Erythroblast (primary cell): ENCODE results near the gene CEP192.

Experiments
- DNase-seq, 2 experiments: peaks; one replicate each; lab custom pipeline; 2025; lab: John Stamatoyannopoulos, UW
- GATA1 ChIP-seq: IDR thresholded peaks from 2 replicates; pipeline ENCODE4 v1.6.1; 2011; ENCODE audit warnings: low read depth, mild to moderate bottlenecking, control low read depth, low read length, moderate library complexity
- POLR2A ChIP-seq: IDR thresholded peaks from 2 replicates; pipeline ENCODE4 v1.6.1; 2011; ENCODE audit warnings: mild to moderate bottlenecking, low read length

The CEP192 gene

DNA sequence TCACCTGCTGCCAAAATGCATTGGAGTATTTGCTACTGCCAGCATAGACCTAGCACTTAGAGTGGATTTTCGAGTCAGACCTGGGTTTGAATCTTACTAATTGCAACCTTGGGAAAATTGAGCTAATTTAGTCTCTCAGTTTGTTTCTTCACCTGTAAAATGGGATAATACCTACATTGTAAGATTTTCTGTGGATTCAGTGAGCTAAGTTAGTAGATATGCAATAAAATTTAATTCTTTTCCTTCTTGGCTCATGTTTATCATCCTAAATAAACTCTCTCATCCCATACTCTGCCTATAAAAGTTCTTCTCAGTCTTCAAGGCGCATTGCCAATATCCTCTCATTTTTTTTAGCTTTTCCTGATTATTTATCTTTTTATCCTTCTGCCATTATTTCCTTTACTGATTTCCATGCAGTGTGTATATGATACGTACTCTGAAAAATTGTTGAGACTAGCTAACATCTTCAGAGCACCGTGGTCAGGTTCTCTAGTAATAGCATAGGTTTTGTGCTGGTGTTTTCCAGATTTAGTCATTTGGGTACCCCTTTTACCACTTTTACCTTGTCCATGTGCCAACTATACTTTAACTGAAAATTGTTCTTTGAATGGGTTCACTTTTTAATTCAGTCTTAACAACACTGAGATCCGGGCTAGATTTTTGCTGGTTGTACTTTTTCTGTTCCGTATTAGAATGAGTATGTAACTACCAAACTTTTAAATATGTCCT is 7.3 kb downstream of the CEP192 start:
- TF ChIP-seq GATA1 = no peak
- no peak for TF ChIP-seq POLR2A

DNA sequence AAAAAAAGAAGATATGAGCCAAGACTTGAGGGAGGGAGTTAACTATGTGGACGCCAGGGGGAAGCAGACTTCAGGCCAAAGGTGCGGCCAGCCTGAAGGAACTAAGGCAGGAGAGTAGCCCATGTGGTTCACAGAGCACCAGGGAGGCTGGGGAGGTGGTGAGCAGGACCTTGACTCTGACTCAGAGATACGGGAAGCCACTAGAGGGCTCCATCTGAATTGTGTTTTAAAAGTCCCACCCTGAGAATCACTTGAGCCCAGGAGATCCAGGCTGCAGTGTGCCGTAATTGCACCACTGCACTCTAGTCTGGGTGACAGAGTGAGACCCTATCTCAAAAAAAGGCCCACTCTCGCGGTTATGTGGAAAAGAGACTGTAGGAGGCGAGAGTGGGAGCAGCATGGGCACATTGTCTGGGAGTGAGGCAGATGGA is 12.3 kb downstream of the CEP192 start:
- TF ChIP-seq GATA1 (no peak), POLR2A (no peak)
- peak; percentile 84 to 86 for DNase-seq

More for the DNA sequence above, 7.3 kb downstream of the CEP192 start:
- no peak for DNase-seq

DNA sequence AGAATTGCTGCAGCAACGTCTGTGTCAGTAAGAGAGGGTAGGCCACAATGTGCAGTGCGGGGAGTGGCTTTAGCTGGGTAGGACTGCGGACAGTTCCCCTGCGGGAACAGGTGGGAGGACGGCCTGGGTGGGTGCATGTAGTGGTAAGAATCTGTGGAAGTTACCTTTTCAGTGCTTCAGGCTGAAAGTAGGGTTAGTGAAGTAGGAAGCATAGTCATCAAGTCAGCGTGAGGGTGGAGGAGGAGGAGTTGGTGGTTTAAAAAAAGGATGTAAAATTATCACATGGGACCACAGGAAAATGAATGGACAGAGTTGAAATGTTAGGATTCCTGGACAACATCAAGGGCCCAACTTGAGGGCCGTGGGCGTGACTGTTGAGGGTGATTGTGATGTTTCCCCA is 13.2 kb downstream of the CEP192 start:
- no peak for TF ChIP-seq POLR2A
- TF ChIP-seq GATA1 = no peak
- DNase-seq = no peak

DNA sequence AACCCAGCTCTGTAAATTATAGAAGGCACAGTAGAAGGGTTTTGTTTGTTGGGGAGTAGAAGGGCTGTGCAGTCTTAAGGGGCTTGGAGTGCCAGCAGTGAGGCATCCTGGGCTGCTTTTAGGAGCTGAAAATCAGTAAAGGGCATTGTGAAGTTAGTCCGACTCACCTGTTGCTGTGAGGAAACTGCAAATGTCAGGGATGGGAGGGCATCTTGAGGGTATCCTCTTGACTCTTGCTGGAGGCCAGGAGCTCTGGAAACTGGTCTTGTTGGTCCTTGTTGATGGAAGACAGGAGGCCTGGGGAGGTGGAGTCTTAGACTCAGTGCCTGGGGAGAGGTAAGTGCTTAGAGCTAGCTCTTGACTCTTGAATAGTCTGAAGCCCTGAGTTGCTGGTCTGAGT is 14.1 kb downstream of the CEP192 start:
- TF ChIP-seq POLR2A (no peak), GATA1 (no peak)
- DNase-seq = no peak

DNA sequence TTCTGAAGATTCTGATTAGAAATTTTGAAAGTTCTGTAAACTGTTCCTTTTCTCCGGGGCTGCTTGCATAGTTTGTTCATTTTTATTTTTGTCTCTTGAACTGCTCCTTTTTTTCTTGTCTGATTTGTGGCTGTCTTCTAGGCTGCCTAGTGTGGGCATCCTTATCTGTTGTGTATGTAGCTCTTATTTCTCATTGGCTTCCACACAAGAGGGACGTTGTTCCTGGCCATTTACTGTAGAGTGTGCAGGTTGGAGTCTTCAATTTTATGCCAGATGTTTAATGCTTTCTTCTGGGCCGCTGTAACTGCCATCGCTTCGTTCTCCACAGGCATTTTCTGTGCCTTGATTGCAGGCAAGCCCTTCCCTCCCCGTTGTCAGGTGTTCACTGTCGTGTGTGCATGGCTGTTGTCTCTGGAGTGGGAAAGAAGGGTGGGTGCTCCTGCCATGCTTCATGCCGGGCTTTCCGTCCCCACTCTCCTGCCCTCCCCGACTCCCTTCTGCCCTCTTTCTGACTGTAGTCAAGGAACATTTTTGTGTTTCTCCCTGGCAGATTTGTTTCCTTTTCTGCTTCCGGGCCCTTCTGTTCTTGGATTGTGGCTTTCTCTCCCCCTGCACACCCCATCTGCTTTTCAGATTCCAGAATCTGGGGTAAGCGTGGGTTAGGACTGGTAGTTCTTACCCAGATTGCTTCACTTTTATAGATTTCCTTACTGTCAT is 15.5 kb downstream of the CEP192 start:
- TF ChIP-seq GATA1 (no peak), POLR2A (no peak)
- DNase-seq = no peak

DNA sequence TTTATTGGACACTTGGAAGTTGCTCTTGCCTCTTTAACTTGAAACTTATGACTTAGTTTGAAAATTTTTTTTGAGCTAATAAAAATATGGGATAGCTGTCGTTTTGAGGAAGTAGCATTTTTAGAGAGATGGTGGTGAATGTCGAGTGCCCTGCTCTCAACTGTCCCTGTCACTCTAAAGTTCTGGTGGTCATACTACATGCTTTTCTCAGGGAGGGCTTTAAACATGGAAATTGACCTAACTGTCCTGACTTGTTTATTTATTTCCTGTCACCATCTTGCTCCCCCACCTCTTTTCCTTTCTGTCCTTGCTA is 16.0 kb downstream of the CEP192 start:
- TF ChIP-seq GATA1 (no peak), POLR2A (no peak)
- DNase-seq = no peak

DNA sequence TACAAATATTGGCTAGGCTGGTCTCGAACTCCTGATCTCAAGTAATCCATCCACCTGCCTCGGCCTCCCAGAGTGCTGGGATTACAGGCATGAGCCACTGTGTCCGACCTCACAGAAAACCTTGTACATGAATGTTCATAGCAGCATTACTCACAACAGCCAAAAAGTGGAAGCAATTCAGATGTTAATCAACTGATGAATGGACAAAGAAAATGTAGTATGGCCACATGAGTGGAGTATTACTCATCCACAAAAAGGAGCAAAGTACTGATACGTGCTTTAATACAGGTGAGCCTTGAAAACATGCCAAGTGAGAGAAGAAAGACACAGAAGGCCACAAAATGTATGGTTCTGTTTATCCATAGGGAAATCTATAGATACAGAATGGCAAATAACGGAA is 20.6 kb downstream of the CEP192 start:
- no peak for DNase-seq
- no peak for TF ChIP-seq POLR2A
- TF ChIP-seq GATA1 = no peak

DNA sequence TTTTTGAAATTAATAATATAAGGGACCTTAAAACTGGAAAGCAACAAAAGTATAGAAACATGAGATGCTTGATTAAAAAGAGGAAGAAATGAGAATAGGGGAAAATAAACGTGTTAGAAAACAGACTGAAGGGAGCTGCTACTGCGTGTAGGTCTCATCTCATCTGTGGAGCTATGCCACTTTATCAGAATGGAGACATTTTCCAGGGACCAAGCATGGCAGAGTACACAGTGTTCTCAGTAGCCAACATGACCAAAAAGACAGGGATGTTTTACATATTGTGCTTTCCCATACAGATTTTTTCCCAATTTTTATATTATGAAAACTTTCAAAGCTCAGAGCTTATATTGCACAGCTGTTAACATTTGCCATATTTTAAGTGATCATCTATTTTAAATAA is 23.1 kb downstream of the CEP192 start:
- no peak for DNase-seq
- TF ChIP-seq GATA1 (no peak), POLR2A (no peak)

DNA sequence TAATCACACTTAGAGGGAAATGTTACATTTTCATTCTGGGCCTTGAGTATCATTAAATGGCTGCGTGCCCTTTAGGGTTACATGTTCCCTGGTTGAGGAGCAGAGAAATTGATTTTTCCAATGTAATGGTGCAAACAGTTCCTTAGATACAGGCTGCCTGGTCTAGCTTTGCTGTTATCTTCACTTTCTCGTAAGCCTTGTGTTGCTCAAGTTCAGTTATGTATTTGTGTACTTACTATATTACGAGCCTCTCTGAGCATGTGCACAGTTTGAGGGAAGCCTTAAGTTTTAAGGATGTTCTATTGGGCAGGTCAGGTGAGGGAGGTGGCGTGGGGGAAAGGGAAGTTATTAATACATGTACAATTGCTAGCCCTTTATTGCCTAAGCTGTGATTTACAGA is 23.7 kb downstream of the CEP192 start:
- TF ChIP-seq POLR2A (no peak), GATA1 (no peak)
- DNase-seq = no peak

DNA sequence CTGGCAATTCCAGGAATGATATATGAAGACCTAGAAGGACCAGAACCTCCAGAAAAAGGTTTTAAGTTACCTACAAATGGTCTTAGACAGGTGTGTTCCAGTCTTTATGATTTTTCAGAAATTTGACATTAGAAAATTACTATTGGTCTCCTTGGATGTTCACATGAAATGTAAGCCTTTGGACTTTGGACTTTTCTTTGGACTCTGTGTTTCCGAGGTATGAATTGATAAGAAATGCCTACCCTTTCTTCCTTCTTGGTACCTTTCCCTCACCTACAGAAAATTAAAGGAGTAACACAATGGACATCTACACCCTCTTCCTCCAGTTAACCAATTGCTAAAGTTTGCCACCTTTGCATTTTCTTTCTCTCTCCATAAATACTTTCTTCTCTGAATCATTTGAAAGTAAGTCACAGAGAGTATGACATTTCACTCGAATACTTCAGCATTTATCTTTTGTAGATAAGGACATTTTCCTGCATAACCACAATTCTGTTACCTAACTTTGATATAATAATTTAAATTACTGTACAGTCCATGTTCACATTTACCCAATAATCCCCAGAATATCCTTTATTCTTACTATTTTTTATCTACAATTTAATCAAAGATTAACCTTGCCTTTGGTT is 26.2 kb downstream of the CEP192 start:
- TF ChIP-seq GATA1 (no peak), POLR2A (no peak)
- no peak for DNase-seq

DNA sequence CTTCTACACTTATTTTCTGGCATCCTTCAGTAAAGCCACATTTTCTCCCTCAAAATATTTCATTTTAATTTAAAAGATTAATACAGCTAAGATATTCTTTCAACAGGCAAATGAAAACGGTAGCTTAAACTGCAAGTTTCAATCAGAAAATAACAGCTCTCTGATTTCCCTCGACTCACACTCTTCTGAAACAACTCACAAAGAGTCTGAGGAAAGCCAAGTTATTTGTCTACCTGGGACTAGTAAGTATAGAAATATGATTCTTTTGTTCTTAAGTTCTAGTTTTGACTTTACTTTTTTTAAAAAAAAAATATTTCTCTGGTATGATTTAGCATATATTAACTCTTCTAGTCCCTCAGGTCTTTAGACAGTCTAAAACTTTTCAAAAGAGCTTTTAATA is 27.2 kb downstream of the CEP192 start:
- DNase-seq = no peak
- no peak for TF ChIP-seq POLR2A
- TF ChIP-seq GATA1 = no peak

DNA sequence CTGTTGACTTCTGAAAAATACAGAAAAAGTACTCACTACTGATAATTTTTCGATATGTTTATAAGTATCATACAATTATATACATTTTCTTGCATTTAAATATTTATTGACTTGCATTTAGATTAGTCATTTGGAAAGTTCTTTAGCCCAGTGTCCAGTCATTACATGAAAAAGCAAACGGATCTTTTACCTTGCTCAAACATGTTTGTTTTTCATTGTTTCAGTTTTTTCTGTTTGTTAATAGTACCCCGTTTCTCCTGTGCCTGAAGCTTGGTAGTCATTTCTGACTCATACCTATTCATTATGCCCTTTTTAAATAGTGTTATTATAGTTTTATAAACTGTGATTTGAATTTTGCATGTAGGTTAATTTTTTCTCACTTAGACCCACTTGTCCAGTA is 28.1 kb downstream of the CEP192 start:
- TF ChIP-seq GATA1 (no peak), POLR2A (no peak)
- no peak for DNase-seq

DNA sequence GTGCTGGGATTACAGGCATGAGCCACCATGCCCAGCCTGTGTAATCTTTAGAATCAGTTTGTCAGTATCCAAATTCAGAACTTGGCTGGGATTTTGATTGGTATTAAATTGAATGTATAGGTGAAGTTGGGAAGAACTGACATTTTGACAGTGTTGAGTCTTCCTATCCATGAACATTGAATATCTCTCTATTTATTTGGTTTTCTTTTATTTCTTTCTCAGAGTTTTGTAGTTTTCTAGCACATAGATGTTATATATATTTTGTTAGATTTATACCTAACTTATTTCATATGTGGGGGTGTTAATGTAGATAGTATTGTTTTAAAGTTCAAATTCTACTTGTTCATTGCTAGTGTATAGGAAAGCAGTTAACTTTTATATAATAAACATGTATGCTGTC is 31.5 kb downstream of the CEP192 start:
- no peak for TF ChIP-seq POLR2A
- TF ChIP-seq GATA1 = no peak
- DNase-seq = no peak

DNA sequence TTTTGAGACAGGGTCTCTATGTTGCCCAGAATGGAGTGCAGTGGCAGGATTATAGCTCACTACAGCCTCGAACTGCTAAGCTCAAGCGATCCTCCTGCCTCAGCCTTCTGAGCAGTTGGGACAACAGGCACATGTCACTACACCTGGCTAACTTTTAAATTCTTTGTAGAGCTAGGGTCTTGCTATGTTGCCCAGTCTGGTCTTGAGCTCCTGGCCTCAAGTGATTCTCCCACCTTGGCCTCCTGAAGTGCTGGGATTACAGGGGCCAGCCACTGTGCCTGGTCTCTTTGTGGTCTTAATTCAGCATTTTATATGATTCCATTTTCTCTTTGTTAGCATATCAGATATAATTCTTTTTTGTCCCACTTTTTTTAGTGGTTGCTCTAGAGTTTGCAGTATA is 34.1 kb downstream of the CEP192 start:
- TF ChIP-seq POLR2A (no peak), GATA1 (no peak)
- DNase-seq = no peak
